GM20000 (cell line): ENCODE measurements around the gene ZBTB6.
A peak's percentile ranks its signal among the peaks of the same experiment; 100 is the strongest.

Source experiments
- DNase-seq: peaks from one replicate; pipeline ENCODE4 v3.0.0; 2012; ENCODE audit warnings: low spot score
- CTCF ChIP-seq: IDR thresholded peaks from 2 replicates; pipeline ENCODE4 v1.5.1; 2012; ENCODE audit warnings: mild to moderate bottlenecking, control low read depth; ENCODE audit errors: extremely low read depth, missing control alignments

The ZBTB6 gene

GRCh38 chr9:122912964-122913673 lies at the start of gene ZBTB6:
TSS of gene ZBTB6 (minus strand) at chr9:122913323. CDS start at chr9:122912072, 1,251 bp downstream.
- TF ChIP-seq CTCF, result no peak
- peak; percentile 77 for DNase-seq

GRCh38 chr9:122961139-122961538 lies 48.0 kb upstream of the ZBTB6 start:
- DNase-seq, result no peak
- TF ChIP-seq CTCF, result no peak

GRCh38 chr9:122955961-122956360 lies 42.8 kb upstream of the ZBTB6 start:
- TF ChIP-seq CTCF, result no peak
- no peak for DNase-seq

GRCh38 chr9:122954253-122954691 lies 41.1 kb upstream of the ZBTB6 start:
- no peak for TF ChIP-seq CTCF
- no peak for DNase-seq

GRCh38 chr9:122951056-122951455 lies 37.9 kb upstream of the ZBTB6 start:
- DNase-seq, result no peak
- TF ChIP-seq CTCF, result no peak

GRCh38 chr9:122950263-122950662 lies 37.1 kb upstream of the ZBTB6 start:
- no peak for DNase-seq
- TF ChIP-seq CTCF, result no peak

GRCh38 chr9:122949696-122950095 lies 36.6 kb upstream of the ZBTB6 start:
- no peak for DNase-seq
- no peak for TF ChIP-seq CTCF
